GM12892 (cell line): ENCODE data around the gene MCC.

Experiments
- POLR2A ChIP-seq: IDR thresholded peaks from 2 replicates; pipeline ENCODE4 v1.6.1; 2011; ENCODE audit warnings: low read depth, low read length, control low read depth
- POLR2AphosphoS5 ChIP-seq: IDR thresholded peaks from 2 replicates; pipeline ENCODE4 v1.6.1; 2011; ENCODE audit warnings: low read depth, low read length, control low read depth
- TAF1 ChIP-seq: IDR thresholded peaks from 2 replicates; pipeline ENCODE4 v1.6.1; 2011; ENCODE audit warnings: low read depth, mild to moderate bottlenecking, control low read depth, low read length, borderline replicate concordance

DNA sequence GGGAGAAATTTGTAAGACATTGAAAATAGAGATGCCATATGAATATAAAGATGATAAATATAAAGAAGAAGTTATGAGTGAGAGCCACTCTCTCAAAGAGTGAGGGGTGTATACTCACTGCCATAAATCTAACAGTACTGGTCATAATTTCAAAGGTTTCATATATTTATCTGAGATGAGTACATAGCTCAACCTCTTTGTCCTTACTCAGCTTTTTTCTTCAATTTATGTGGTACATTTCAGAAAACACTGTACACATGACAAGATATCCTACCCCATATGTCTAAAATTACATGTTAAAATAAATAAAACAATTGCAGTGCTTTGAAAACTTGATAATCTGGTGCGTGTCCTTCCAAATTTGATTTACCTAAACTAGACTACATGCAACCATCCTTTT lies 5.2 kb upstream of the MCC start:
- no peak for TF ChIP-seq POLR2A
- no peak for TF ChIP-seq POLR2AphosphoS5
- TF ChIP-seq TAF1: no peak
